B cell (primary cell): Measurements from ENCODE around the gene ATP10A. TPM values are rescaled to one million over a fixed set of nuclear protein-coding genes. Genes with fewer than 3 reads are reported as not detected.

Experiments used
- ATAC-seq: fragments of 200-7000 bp; cut with Tn5 transposase; one replicate; pipeline ENCODE4 v1.10.0; 2021; ENCODE audit warnings: low read depth, mild to moderate bottlenecking, moderate number of reproducible peaks, moderate library complexity
- CTCF ChIA-PET: fragments of 350-600 bp; sonication (Branson Sonifier 250); formaldehyde crosslinking; loops from one replicate; lab custom pipeline; 2021; ENCODE audit warnings: antibody characterized with exemption, inconsistent platforms; lab: Charles Lee
- POLR2A ChIA-PET: fragments of 350-600 bp; sonication (Branson Sonifier 250); formaldehyde crosslinking; loops from one replicate; lab custom pipeline; 2021; ENCODE audit warnings: antibody characterized with exemption; lab: Charles Lee
- DNase-seq: peaks from one replicate; pipeline ENCODE4 v3.0.0; 2013
- H2AFZ ChIP-seq: 2 replicates; pipeline ENCODE4 v1.6.1; 2012; ENCODE audit warnings: mild to moderate bottlenecking, low read depth, low read length; ENCODE audit not compliant: insufficient read depth, poor library complexity, severe bottlenecking
- H3K27ac ChIP-seq, 2 donors: 1 replicate in 1 of 2; 2 replicates in 1 of 2; pipeline ENCODE4 v1.5.1; 2012 to 2013; ENCODE audit warnings: low read length in 2 of 2, mild to moderate bottlenecking in 2 of 2, moderate library complexity in 1 of 2
- H3K27me3 ChIP-seq, 4 experiments: fragments of 200-600 bp in 1 of 4; sonication (generic) in 1 of 4; replicated peaks in 1 of 4; 1 replicate in 2 of 4; 2 replicates in 2 of 4; pipeline versions ENCODE4 v1.6.1 to v1.7.0; 2013 to 2016; ENCODE audit warnings: low read length in 3 of 4, mild to moderate bottlenecking in 2 of 4, mixed read lengths in 1 of 4, moderate library complexity in 1 of 4; ENCODE audit not compliant: insufficient read depth in 4 of 4, control insufficient read depth in 3 of 4; ENCODE audit errors: control extremely low read depth in 1 of 4
- H3K36me3 ChIP-seq, 2 experiments: replicated peaks in 1 of 2; 1 replicate in 1 of 2; 2 replicates in 1 of 2; pipeline versions ENCODE4 v1.6.1 to v1.7.1; 2013; ENCODE audit warnings: low read length in 1 of 2; ENCODE audit not compliant: insufficient read depth in 2 of 2, control insufficient read depth in 1 of 2; ENCODE audit errors: control extremely low read depth in 1 of 2, extremely low read depth in 1 of 2
- H3K4me1 ChIP-seq, 2 donors: fragments of 200-600 bp in 1 of 2; sonication (generic) in 1 of 2; 1 replicate in 1 of 2; 2 replicates in 1 of 2; pipeline versions ENCODE4 v1.5.1 to v1.6.1; 2013 to 2017; ENCODE audit warnings: low read length in 2 of 2; ENCODE audit not compliant: control insufficient read depth in 2 of 2, insufficient read depth in 2 of 2
- H3K4me2 ChIP-seq: replicated peaks from 2 replicates; pipeline ENCODE3; 2012; ENCODE audit warnings: mild to moderate bottlenecking, low read depth, low read length; ENCODE audit not compliant: poor library complexity, severe bottlenecking
- H3K4me3 ChIP-seq, 5 experiments: fragments of 200-600 bp in 1 of 5; sonication (generic) in 1 of 5; 1 replicate in 3 of 5; 2 replicates in 2 of 5; pipeline versions ENCODE4 v1.5.1 to v1.7.0; 2011 to 2016; ENCODE audit warnings: low read length in 4 of 5, mild to moderate bottlenecking in 4 of 5, low read depth in 2 of 5, control low read depth in 1 of 5, moderate library complexity in 1 of 5; ENCODE audit not compliant: insufficient read depth in 1 of 5; ENCODE audit errors: control extremely low read depth in 1 of 5, extremely low read depth in 1 of 5
- H3K79me2 ChIP-seq: fragments of 200-600 bp; sonication (generic); one replicate; pipeline ENCODE4 v1.6.0; 2016; ENCODE audit warnings: low read length; ENCODE audit not compliant: control insufficient read depth, insufficient read depth
- H3K9ac ChIP-seq: fragments of 200-600 bp; sonication (generic); 2 replicates; pipeline ENCODE4 v1.6.1; 2017; ENCODE audit warnings: mild to moderate bottlenecking, low read length, moderate library complexity
- H3K9me3 ChIP-seq, 3 donors: one replicate each; pipeline versions ENCODE4 v1.6.1 to v1.7.1; 2013; ENCODE audit warnings: low read length in 2 of 3; ENCODE audit not compliant: control insufficient read depth in 2 of 3, insufficient read depth in 1 of 3; ENCODE audit errors: control extremely low read depth in 1 of 3
- H4K20me1 ChIP-seq: 2 replicates; pipeline ENCODE4 v1.6.0; 2012; ENCODE audit warnings: mild to moderate bottlenecking, low read length; ENCODE audit not compliant: insufficient read depth, control insufficient read depth, poor library complexity, severe bottlenecking
- H3K27ac Mint-ChIP-seq: one replicate; pipeline ENCODE4 v1.8.0; 2021; ENCODE audit warnings: mixed read lengths
- H3K27me3 Mint-ChIP-seq: one replicate; pipeline ENCODE4 v1.8.0; 2021; ENCODE audit warnings: mixed read lengths
- H3K4me1 Mint-ChIP-seq: one replicate; pipeline ENCODE4 v1.8.0; 2021; ENCODE audit warnings: mixed read lengths
- H3K4me3 Mint-ChIP-seq: one replicate; pipeline ENCODE4 v1.8.0; 2021; ENCODE audit warnings: mixed read lengths
- H3K9me3 Mint-ChIP-seq: one replicate; pipeline ENCODE4 v1.8.0; 2022; ENCODE audit warnings: mixed read lengths; ENCODE audit not compliant: insufficient read depth
- EZH2 ChIP-seq: IDR thresholded peaks from 2 replicates; pipeline ENCODE4 v1.6.1; 2012; ENCODE audit warnings: borderline replicate concordance, low read depth, mild to moderate bottlenecking, moderate library complexity, low read length; ENCODE audit not compliant: insufficient read depth, poor library complexity, severe bottlenecking
- WGBS: methylation state at CpG from one replicate; pipeline ENCODE4 v1.1.5; 2013; ENCODE audit warnings: missing lambda C conversion rate; ENCODE audit not compliant: insufficient coverage; 5-methylcytosine and 5-hydroxymethylcytosine counted together
- intact Hi-C: fragments of 100-400 bp; cut with micrococcal nuclease; formaldehyde crosslinking; loops from one replicate; pipeline ENCODE4 v1.10.0; 2022
- polyA plus RNA-seq: library from polyadenylated mRNA; depleted of rRNA; stranded (reverse); fragments of >200 nt; gene quantifications from 2 replicates; pipeline ENCODE4 v1.2.3, GENCODE V29; 2012
- total RNA-seq, 2 donors: library from RNA; stranded (reverse); fragments of 120-200 nt in 1 of 2; gene quantifications; 1 replicate in 1 of 2; 2 replicates in 1 of 2; pipeline versions ENCODE4 v1.2.3 to v1.2.4, GENCODE V29; 2013 to 2022
- TF ChIP-seq, protein P1 (sequence below): fragments of 200-600 bp; IDR thresholded peaks from one replicate; pipeline ENCODE4 v1.8.0; 2022; ENCODE audit warnings: antibody characterized with exemption, mild to moderate bottlenecking

Gene ATP10A
- total and polyA plus RNA-seq, 2 donors (not counting 1 experiment from before 2014, with no cell fraction given): 0.21 to 0.22 TPM

DNA sequence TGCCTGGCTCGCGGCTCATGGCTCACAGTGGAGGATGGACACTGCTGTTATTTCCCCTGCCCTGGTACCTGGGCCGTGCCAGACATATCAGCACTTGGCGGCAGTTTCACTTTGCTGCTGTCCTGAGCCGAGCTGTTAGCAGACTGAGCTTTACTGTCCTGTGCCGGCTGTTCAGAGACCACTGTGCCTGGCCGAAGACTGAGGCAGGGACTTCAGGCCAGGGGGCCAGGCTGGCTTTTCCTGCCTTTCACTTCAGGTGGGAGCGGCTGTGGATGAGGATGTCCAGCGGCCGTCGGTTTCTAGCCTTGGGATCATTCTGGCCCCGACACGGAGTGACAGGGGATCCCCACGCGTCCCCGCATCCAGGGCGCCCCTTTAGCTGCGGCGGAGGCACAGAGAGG, 1.1 kb downstream of the ATP10A start:
- Histone ChIP-seq H2AFZ (peak overlapping the region; percentile 62), H3K4me3 (peak overlapping the region in 4 of 5 experiments; percentile 33 to 56 (median 46)), H3K36me3 (no peaks in the 10 kb centered on the region), H3K4me1 (peaks cover 27 to 32% of the 10 kb centered on the region in 2 donors), H3K9me3 (no peaks in the 10 kb centered on the region), H3K4me2 (peak overlapping the region; percentile 91), H4K20me1 (no peaks in the 10 kb centered on the region), H3K27ac (no peak overlapping the region), H3K9ac (peak overlapping the region; percentile 56), H3K27me3 (peaks cover 0 to 49% (median 14%) of the 10 kb centered on the region in 4 experiments), H3K79me2 (no peaks in the 10 kb centered on the region)
- ChIA-PET CTCF (no interaction called here), POLR2A (no interaction called here)
- no peak for DNase-seq
- peak overlapping the region; percentile 80 for H3K4me3 Mint-ChIP-seq
- no peak for ATAC-seq
- TF ChIP-seq, protein P1, sequence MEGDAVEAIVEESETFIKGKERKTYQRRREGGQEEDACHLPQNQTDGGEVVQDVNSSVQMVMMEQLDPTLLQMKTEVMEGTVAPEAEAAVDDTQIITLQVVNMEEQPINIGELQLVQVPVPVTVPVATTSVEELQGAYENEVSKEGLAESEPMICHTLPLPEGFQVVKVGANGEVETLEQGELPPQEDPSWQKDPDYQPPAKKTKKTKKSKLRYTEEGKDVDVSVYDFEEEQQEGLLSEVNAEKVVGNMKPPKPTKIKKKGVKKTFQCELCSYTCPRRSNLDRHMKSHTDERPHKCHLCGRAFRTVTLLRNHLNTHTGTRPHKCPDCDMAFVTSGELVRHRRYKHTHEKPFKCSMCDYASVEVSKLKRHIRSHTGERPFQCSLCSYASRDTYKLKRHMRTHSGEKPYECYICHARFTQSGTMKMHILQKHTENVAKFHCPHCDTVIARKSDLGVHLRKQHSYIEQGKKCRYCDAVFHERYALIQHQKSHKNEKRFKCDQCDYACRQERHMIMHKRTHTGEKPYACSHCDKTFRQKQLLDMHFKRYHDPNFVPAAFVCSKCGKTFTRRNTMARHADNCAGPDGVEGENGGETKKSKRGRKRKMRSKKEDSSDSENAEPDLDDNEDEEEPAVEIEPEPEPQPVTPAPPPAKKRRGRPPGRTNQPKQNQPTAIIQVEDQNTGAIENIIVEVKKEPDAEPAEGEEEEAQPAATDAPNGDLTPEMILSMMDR: no peak
- no peak for TF ChIP-seq EZH2
- WGBS: 10% methylated on average over 19 of the region's 19 CpGs
- peaks cover 65% of the 10 kb centered on the region for H3K27me3 Mint-ChIP-seq
- no peaks in the 10 kb centered on the region for H3K9me3 Mint-ChIP-seq
- no peak overlapping the region for H3K27ac Mint-ChIP-seq
- H3K4me1 Mint-ChIP-seq: peaks cover 26% of the 10 kb centered on the region
- intact Hi-C loops: no loop called here

DNA sequence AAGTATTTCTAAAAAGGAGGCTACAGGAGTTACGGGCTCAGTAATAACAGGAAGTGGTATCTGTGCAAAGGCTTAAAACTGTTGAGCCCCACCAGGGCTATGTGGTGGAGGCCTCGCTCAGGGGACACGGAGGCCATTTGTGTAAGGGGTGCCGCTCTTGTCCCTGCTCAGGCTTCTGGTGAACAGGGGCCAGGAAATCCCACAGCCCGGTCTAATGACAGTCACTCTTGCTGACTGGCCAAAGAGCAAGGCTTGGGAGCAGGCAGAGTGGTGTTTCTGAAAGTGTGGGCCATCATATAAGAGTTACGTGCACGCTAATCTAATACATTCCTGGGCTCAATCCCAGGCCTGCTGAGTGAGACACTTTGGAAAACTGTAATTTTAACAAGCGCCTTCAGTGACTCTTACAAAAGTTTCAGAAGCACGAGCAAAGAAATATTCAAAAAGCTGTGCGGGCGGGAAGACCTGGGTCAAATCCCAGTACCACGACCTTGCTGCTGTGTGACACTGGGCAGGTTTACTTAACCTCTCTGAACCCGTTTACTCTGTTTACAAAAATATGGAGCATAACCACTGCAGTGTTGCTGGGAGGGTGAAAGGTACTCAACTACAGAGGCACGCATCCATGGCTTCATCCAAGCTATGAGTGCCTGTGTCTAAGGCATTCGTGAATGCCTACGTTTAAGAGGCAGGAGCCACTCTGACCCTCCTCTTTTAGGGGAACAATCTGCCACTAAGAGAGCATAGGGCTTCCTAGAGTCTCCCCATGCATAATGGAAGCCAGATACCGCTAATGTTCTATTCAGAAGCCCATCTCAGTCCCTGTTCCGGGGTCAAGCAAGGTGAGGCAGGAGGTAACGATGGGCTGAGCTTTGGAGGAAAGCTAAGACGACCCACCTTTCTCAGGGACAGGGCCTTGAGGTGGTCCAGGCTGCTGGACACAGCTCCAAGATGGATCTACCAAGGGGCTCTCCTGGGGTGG, 2.0 kb downstream of the ATP10A start:
- DNase-seq: no peak
- Histone ChIP-seq H3K27me3 (peaks cover 0 to 49% (median 14%) of the 10 kb centered on the region in 4 experiments), H3K36me3 (no peaks in the 10 kb centered on the region), H3K9ac (no peak overlapping the region), H3K4me2 (peak overlapping the region; percentile 91), H3K27ac (no peak overlapping the region), H3K4me1 (peaks cover 27 to 32% of the 10 kb centered on the region in 2 donors), H3K4me3 (peak overlapping the region in 1 of 5 experiments; percentile 48), H3K79me2 (no peaks in the 10 kb centered on the region), H2AFZ (no peak overlapping the region), H3K9me3 (no peaks in the 10 kb centered on the region), H4K20me1 (no peaks in the 10 kb centered on the region)
- 76% methylated on average over 19 of the region's 20 CpGs for WGBS
- intact Hi-C loops: no loop called here
- no peak for ATAC-seq
- Mint-ChIP-seq H3K27ac (no peak overlapping the region), H3K9me3 (no peaks in the 10 kb centered on the region), H3K4me1 (peaks cover 26% of the 10 kb centered on the region), H3K4me3 (peak overlapping the region; percentile 80), H3K27me3 (peaks cover 57% of the 10 kb centered on the region)
- TF ChIP-seq, protein P1: no peak
- TF ChIP-seq EZH2: no peak
- ChIA-PET POLR2A (no interaction called here), CTCF (no interaction called here)
